K562 (cell line): Measurements from ENCODE around the gene TANC1. TPM values are rescaled to one million over a fixed set of nuclear protein-coding genes. Genes with fewer than 3 reads are reported as not detected.

Source experiments
- ATAC-seq: fragments of 200-7000 bp; cut with Tn5 transposase; 3 replicates; pipeline ENCODE4 v1.9.1; 2020; ENCODE audit warnings: moderate library complexity
- BruUV-seq: library from RNA; stranded (reverse); fragments of 400-500 nt; replicated peaks from 2 replicates; lab custom pipeline; 2021; lab: Mats Ljungman, UMichigan
- CTCF ChIA-PET: fragments of 300-600 bp; formaldehyde crosslinking; extraction: SDS; loops from one replicate; lab custom pipeline; 2021; ENCODE audit warnings: low intra/inter-chr PET ratio; lab: Yijun Ruan, JAX
- POLR2A ChIA-PET: fragments of 300-600, 350-650 bp; sonication (Branson Sonifier 250); formaldehyde crosslinking; extraction: SDS; loops from one replicate; lab custom pipeline; 2021; ENCODE audit warnings: antibody characterized with exemption, inconsistent platforms; lab: Yijun Ruan, JAX
- DNase-seq, 4 experiments: peaks; one replicate each; pipeline versions ENCODE4 v3.0.0 to v3.0.0-alpha.2; 2011 to 2018; ENCODE audit warnings: low spot score in 3 of 4, mixed read lengths in 3 of 4; ENCODE audit errors: extremely low read depth in 1 of 4
- FAIRE-seq: peaks from 2 replicates; lab custom pipeline; 2011; peaks lifted over from hg19 to GRCh38; lab: Jason Lieb, UNC
- H2AFZ ChIP-seq: 2 replicates; pipeline ENCODE4 v1.6.0; 2011; ENCODE audit warnings: low read depth, low read length, control low read depth, inconsistent platforms
- H3K27ac ChIP-seq: fragments of 200-600 bp; 3 replicates; pipeline ENCODE4 v1.8.0; 2011; ENCODE audit warnings: low read depth, mild to moderate bottlenecking, control low read depth, inconsistent platforms, low read length, moderate library complexity, mixed read lengths; ENCODE audit errors: extremely low read depth
- H3K27me3 ChIP-seq, 2 experiments: fragments of 300-600 bp in 1 of 2; 2 replicates in 1 of 2; 3 replicates in 1 of 2; pipeline versions ENCODE4 v1.6.0 to v1.8.0; 2011; ENCODE audit warnings: inconsistent platforms in 2 of 2, low read length in 2 of 2, mild to moderate bottlenecking in 1 of 2, mixed read lengths in 1 of 2, moderate library complexity in 1 of 2; ENCODE audit not compliant: control insufficient read depth in 2 of 2, insufficient read depth in 2 of 2
- H3K36me3 ChIP-seq: fragments of 300-600 bp; 3 replicates; pipeline ENCODE4 v1.8.0; 2011; ENCODE audit warnings: mild to moderate bottlenecking, low read length, inconsistent platforms; ENCODE audit not compliant: control insufficient read depth, insufficient read depth
- H3K4me1 ChIP-seq, 2 experiments: fragments of 200-600 bp in 1 of 2; replicated peaks in 1 of 2; 2 replicates in 1 of 2; 3 replicates in 1 of 2; pipeline versions ENCODE4 v1.5.1 to v1.8.0; 2011; ENCODE audit warnings: inconsistent platforms in 2 of 2, low read length in 2 of 2, mild to moderate bottlenecking in 1 of 2, mixed read lengths in 1 of 2, moderate library complexity in 1 of 2; ENCODE audit not compliant: control insufficient read depth in 2 of 2, insufficient read depth in 2 of 2
- H3K4me2 ChIP-seq: 2 replicates; pipeline ENCODE4 v1.6.1; 2011; ENCODE audit warnings: low read length, control low read depth, inconsistent platforms, mixed read lengths; ENCODE audit not compliant: insufficient read depth
- H3K4me3 ChIP-seq: fragments of 200-600 bp; sonication (generic), shearing (Covaris generic); 2 replicates; pipeline ENCODE4 v1.5.1; 2016; ENCODE audit warnings: control low read depth, inconsistent platforms
- H3K79me2 ChIP-seq: fragments of 200-600 bp; 3 replicates; pipeline ENCODE4 v1.8.0; 2011; ENCODE audit warnings: low read length, inconsistent platforms; ENCODE audit not compliant: control insufficient read depth, insufficient read depth
- H3K9ac ChIP-seq, 2 experiments: 2 replicates each; pipeline versions ENCODE4 v1.6.0 to v1.6.1; 2011; ENCODE audit warnings: low read depth in 2 of 2, low read length in 2 of 2, control low read depth in 1 of 2, inconsistent platforms in 1 of 2, mild to moderate bottlenecking in 1 of 2, mixed read lengths in 1 of 2; ENCODE audit not compliant: insufficient read depth in 1 of 2
- H3K9me1 ChIP-seq: one replicate; pipeline ENCODE4 v1.6.0; 2011; ENCODE audit warnings: inconsistent platforms, mild to moderate bottlenecking, low read length, moderate library complexity; ENCODE audit not compliant: control insufficient read depth, insufficient read depth
- H3K9me3 ChIP-seq: replicated peaks from 2 replicates; pipeline ENCODE4 v1.5.1; 2011; ENCODE audit warnings: low read depth, low read length, inconsistent platforms; ENCODE audit not compliant: control insufficient read depth, insufficient read depth
- H4K20me1 ChIP-seq: replicated peaks from 2 replicates; pipeline ENCODE4 v1.6.1; 2011; ENCODE audit warnings: low read length, inconsistent platforms, mixed read lengths; ENCODE audit not compliant: control insufficient read depth, insufficient read depth
- ELF4 ChIP-seq: fragments of 450-650 bp; formaldehyde crosslinking; IDR thresholded peaks from 2 replicates; pipeline ENCODE4 v1.4.0; 2022; ENCODE audit warnings: missing genetic modification characterization
- ESRRA ChIP-seq: fragments of 450-650 bp; IDR thresholded peaks from 2 replicates; pipeline ENCODE4 v1.6.1; 2014; ENCODE audit warnings: low read depth, mild to moderate bottlenecking, moderate library complexity, borderline replicate concordance
- FOXK1 ChIP-seq: sonication (generic); formaldehyde crosslinking; IDR thresholded peaks from 2 replicates; pipeline ENCODE4 v1.8.0; 2022; ENCODE audit warnings: missing genetic modification reagents, mild to moderate bottlenecking, borderline replicate concordance
- IRF2 ChIP-seq: sonication (generic); formaldehyde crosslinking; IDR thresholded peaks from 2 replicates; pipeline ENCODE4 v1.8.1; 2022; ENCODE audit warnings: mild to moderate bottlenecking, missing genetic modification reagents
- LARP7 ChIP-seq: fragments of 450-650 bp; IDR thresholded peaks from 2 replicates; pipeline ENCODE4 v1.6.1; 2016
- LEF1 ChIP-seq: fragments of 450-650 bp; IDR thresholded peaks from 2 replicates; pipeline ENCODE4 v1.6.1; 2016; ENCODE audit warnings: mild to moderate bottlenecking
- MTA1 ChIP-seq: fragments of 450-650 bp; IDR thresholded peaks from 2 replicates; pipeline ENCODE4 v1.6.1; 2017; ENCODE audit warnings: borderline replicate concordance
- NCOA1 ChIP-seq: fragments of 450-650 bp; IDR thresholded peaks from 2 replicates; pipeline ENCODE4 v1.6.1; 2016; ENCODE audit warnings: low read depth
- NR2C1 ChIP-seq, 2 experiments: fragments of 450-650 bp; IDR thresholded peaks; 2 replicates each; pipeline ENCODE4 v1.6.1; 2017; ENCODE audit warnings: mild to moderate bottlenecking in 2 of 2, antibody characterized with exemption in 1 of 2, inconsistent platforms in 1 of 2, missing compliant biosample characterization in 1 of 2, missing genetic modification characterization in 1 of 2
- NR4A1 ChIP-seq, 2 experiments: fragments of 250-450 bp in 1 of 2; fragments of 450-650 bp in 1 of 2; sonication (Bioruptor Pico) in 1 of 2; IDR thresholded peaks; 2 replicates each; pipeline versions ENCODE4 v1.4.0 to v1.6.1; 2016 to 2020; ENCODE audit warnings: mild to moderate bottlenecking in 2 of 2, missing compliant biosample characterization in 1 of 2, missing genetic modification characterization in 1 of 2, moderate library complexity in 1 of 2
- PTTG1 ChIP-seq: fragments of 450-650 bp; IDR thresholded peaks from 2 replicates; pipeline ENCODE4 v1.6.1; 2016; ENCODE audit warnings: low read depth, mild to moderate bottlenecking, missing genetic modification characterization, missing compliant biosample characterization
- SMAD1 ChIP-seq: fragments of 150-350 bp; IDR thresholded peaks from 2 replicates; pipeline ENCODE4 v1.6.1; 2014; ENCODE audit warnings: low read length, low read depth; ENCODE audit not compliant: partially characterized antibody
- SMAD4 ChIP-seq: fragments of 250-450 bp; sonication (Bioruptor Pico); conservative IDR thresholded peaks from 2 replicates; pipeline ENCODE4 v1.8.0; 2021; ENCODE audit warnings: inconsistent platforms, mild to moderate bottlenecking, moderate library complexity
- TRIM24 ChIP-seq, 2 experiments: fragments of 450-650 bp; IDR thresholded peaks; 2 replicates each; pipeline ENCODE4 v1.6.1; 2016
- ZNF311 ChIP-seq: fragments of 250-450 bp; sonication (Bioruptor Pico); IDR thresholded peaks from 2 replicates; pipeline ENCODE4 v1.4.0; 2020; ENCODE audit warnings: mild to moderate bottlenecking, moderate library complexity
- ZNF444 ChIP-seq: fragments of 250-450 bp; sonication (Bioruptor Pico); IDR thresholded peaks from 2 replicates; pipeline ENCODE4 v1.4.0; 2020; ENCODE audit warnings: mild to moderate bottlenecking, moderate library complexity
- ZSCAN32 ChIP-seq: fragments of 450-650 bp; formaldehyde crosslinking; IDR thresholded peaks from 2 replicates; pipeline ENCODE4 v1.4.0; 2020; ENCODE audit warnings: mild to moderate bottlenecking, moderate library complexity
- WGBS: fragments of 100-300 bp; shearing (Covaris generic); methylation state at CpG from one replicate; pipeline ENCODE4 v1.1.6; 2016; ENCODE audit warnings: low coverage, mixed read lengths; ENCODE audit not compliant: insufficient coverage; ENCODE audit errors: missing lambda C conversion rate; 5-methylcytosine and 5-hydroxymethylcytosine counted together
- in situ Hi-C: fragments of 300-500 bp; cut with MboI; formaldehyde crosslinking; loops from 4 replicates; pipeline ENCODE4 v1.15.0; 2018; ENCODE audit warnings: inconsistent platforms, mixed read lengths
- intact Hi-C: fragments of 100-400 bp; cut with micrococcal nuclease; formaldehyde crosslinking; loops from 2 replicates; pipeline ENCODE4 v1.14.2; 2022
- polyA plus RNA-seq, 8 experiments: library from polyadenylated mRNA; depleted of rRNA in 4 of 8; stranded (reverse) in 5 of 8; unstranded in 3 of 8; fragments of >200 nt; fragmentation: Nextera tagmentation in 2 of 8; fragmentation: Illumina TruSeq in 1 of 8; extraction: Ambion mirVana in 2 of 8; extraction: Trizol in 1 of 8; gene quantifications; 2 replicates each; pipeline versions ENCODE4 v1.2.1 to v1.2.3, GENCODE V29; 2011 to 2014; ENCODE audit warnings: inconsistent platforms in 1 of 8, missing spikeins in 1 of 8
- total RNA-seq, 7 experiments: library from RNA; depleted of rRNA in 6 of 7; stranded (reverse); fragments of >200 nt in 6 of 7; fragmentation: Illumina TruSeq in 2 of 7; extraction: Trizol in 2 of 7; gene quantifications; 2 replicates each; pipeline versions ENCODE4 v1.2.1 to v1.2.3, GENCODE V29; 2011 to 2021; ENCODE audit warnings: low replicate concordance in 1 of 7
- TF ChIP-seq, protein P1 (sequence below): fragments of 200-800 bp; sonication (Bioruptor generic); IDR thresholded peaks from 2 replicates; pipeline ENCODE4 v1.6.1; 2017; ENCODE audit warnings: missing genetic modification characterization, missing compliant biosample characterization
- TF ChIP-seq, protein P2 (sequence below), 2 experiments: IDR thresholded peaks; 2 replicates each; pipeline ENCODE4 v1.6.1; 2011; ENCODE audit warnings: borderline replicate concordance in 1 of 2, control low read depth in 1 of 2, low read depth in 1 of 2, low read length in 1 of 2, mild to moderate bottlenecking in 1 of 2, mixed read lengths in 1 of 2, moderate library complexity in 1 of 2; ENCODE audit not compliant: insufficient read depth in 1 of 2, insufficient read length in 1 of 2, poor library complexity in 1 of 2, severe bottlenecking in 1 of 2; ENCODE audit errors: extremely low read depth in 1 of 2

TANC1 gene
- total and polyA plus RNA-seq, 9 of the 15 experiments (the other 6 are each of a cell fraction or from before 2014, with no cell fraction given): under 0.01 to 0.20 (median 0.07) TPM; not detected in 1

DNA sequence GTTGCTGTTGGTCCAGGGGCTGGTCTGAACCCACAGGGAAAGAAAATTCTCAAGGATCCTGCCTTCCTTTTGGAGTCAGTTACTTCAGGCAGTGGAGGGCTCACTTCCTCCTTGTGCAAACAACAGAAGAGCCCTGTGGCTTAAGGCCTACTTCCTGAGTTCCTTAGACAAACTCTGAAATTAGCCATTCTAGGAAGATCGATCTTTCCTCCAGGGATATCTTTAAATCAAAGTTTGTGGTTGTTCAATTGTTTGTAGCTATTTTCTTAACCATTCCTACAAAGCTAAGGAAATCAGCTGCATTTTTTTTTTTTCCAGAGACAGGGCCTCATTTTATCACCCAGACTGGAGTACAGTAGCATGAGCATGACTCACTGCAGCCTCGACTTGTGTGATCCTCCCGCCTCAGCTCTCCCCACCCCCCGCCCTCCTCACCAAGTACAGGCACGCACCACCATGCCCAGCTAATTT, 156.0 kb downstream of the TANC1 start:
- WGBS: 3% methylated on average over 5 of the region's 5 CpGs
- Histone ChIP-seq H3K27me3 (no peaks in the 10 kb centered on the region), H4K20me1 (no peaks in the 10 kb centered on the region), H3K27ac (peak overlapping the region; percentile 30; the same call in 2 of the 3 replicates), H3K4me1 (peaks cover 11 to 19% of the 10 kb centered on the region in 2 experiments), H3K9me3 (no peaks in the 10 kb centered on the region), H3K79me2 (no peaks in the 10 kb centered on the region), H2AFZ (peak overlapping the region; percentile 86), H3K4me2 (0 out of 2 replicates have a peak overlapping the region, but pooled peaks have one; percentile 5), H3K9ac (peak overlapping the region in 1 of 2 experiments; percentile 15; a peak in 1 of 4 replicates), H3K9me1 (no peaks in the 10 kb centered on the region), H3K36me3 (no peaks in the 10 kb centered on the region), H3K4me3 (no peak overlapping the region)
- ChIA-PET POLR2A (interaction anchor here (0.8 to 1.0 kb wide), 2 partner anchors 9 to 13 kb away, joined by 3 read pairs; no protein-coding TSS in a partner anchor), CTCF (no interaction called here)
- in situ Hi-C loops (loop anchor here (10.0 kb wide), 1 partner anchor 220 kb away; no protein-coding TSS in a partner anchor), intact Hi-C loops (no loop called here)
- BruUV-seq: no TSS peak
- FAIRE-seq (peak; percentile 55), ATAC-seq (peak; percentile 79), DNase-seq (peak in 2 of 4 experiments; percentile 68 to 82)
- TF ChIP-seq ZNF311 (CRISPR knock-in tag): peak; percentile 48; the same call in 1 of the 2 replicates
- peak; percentile 70 for TF ChIP-seq PTTG1 (tag)
- 0 out of 2 replicates have a peak, but pooled peaks have one; percentile 72 for TF ChIP-seq ELF4
- TF ChIP-seq MTA1: no peak
- TF ChIP-seq, protein P1, sequence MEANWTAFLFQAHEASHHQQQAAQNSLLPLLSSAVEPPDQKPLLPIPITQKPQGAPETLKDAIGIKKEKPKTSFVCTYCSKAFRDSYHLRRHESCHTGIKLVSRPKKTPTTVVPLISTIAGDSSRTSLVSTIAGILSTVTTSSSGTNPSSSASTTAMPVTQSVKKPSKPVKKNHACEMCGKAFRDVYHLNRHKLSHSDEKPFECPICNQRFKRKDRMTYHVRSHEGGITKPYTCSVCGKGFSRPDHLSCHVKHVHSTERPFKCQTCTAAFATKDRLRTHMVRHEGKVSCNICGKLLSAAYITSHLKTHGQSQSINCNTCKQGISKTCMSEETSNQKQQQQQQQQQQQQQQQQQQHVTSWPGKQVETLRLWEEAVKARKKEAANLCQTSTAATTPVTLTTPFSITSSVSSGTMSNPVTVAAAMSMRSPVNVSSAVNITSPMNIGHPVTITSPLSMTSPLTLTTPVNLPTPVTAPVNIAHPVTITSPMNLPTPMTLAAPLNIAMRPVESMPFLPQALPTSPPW (CRISPR knock-in tag): peak; percentile 58
- no peak for TF ChIP-seq ZNF444 (CRISPR knock-in tag)
- no peak for TF ChIP-seq FOXK1 (CRISPR knock-in tag)
- TF ChIP-seq SMAD4 (CRISPR knock-in tag): peak; percentile 84
- 0 out of 2 replicates have a peak, but pooled peaks have one; percentile 16 for TF ChIP-seq ESRRA
- TF ChIP-seq NR2C1 (IDR thresholded peaks at IDR 0.05): no peak
- peak; percentile 61; the same call in 1 of the 2 replicates for TF ChIP-seq NR2C1 (tag; IDR thresholded peaks at IDR 0.05)
- TF ChIP-seq NCOA1: no peak
- TF ChIP-seq SMAD1: no peak
- no peak for TF ChIP-seq NR4A1 (CRISPR knock-in tag; IDR thresholded peaks at IDR 0.05)
- peak; percentile 68; the same call in 1 of the 2 replicates for TF ChIP-seq NR4A1 (tag; IDR thresholded peaks at IDR 0.05)
- TF ChIP-seq, protein P2, sequence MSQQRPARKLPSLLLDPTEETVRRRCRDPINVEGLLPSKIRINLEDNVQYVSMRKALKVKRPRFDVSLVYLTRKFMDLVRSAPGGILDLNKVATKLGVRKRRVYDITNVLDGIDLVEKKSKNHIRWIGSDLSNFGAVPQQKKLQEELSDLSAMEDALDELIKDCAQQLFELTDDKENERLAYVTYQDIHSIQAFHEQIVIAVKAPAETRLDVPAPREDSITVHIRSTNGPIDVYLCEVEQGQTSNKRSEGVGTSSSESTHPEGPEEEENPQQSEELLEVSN (IDR thresholded peaks at IDR 0.05; ENCODE audit: borderline replicate concordance in 1 of 2, extremely low read depth in 1 of 2, insufficient read depth in 1 of 2, insufficient read length in 1 of 2, low read depth in 1 of 2, low read length in 1 of 2, poor library complexity in 1 of 2, severe bottlenecking in 1 of 2): peak; percentile 54 to 87
- peak; percentile 87 for TF ChIP-seq LEF1
- no peak for TF ChIP-seq ZSCAN32 (CRISPR knock-in tag)
- peak in 1 of 2 experiments; percentile 21; a peak in 1 of 4 replicates for TF ChIP-seq TRIM24 (IDR thresholded peaks at IDR 0.05)
- no peak for TF ChIP-seq IRF2
- no peak for TF ChIP-seq LARP7
